ENCODE measurements around the gene RNF144B. TPM values are rescaled to one million over a fixed set of nuclear protein-coding genes. Genes with fewer than 3 reads are reported as not detected.
"Not testable (repeated sequence)": the region's sequence is repeated elsewhere in the genome, so short reads cannot be mapped to it uniquely, and the experiment has no call there.

The RNF144B gene
- total RNA-seq, 1 donor: 2.6 TPM

- no peak for DNase-seq (ENCODE audit: low read depth)
- no peak for TF ChIP-seq CTCF (IDR thresholded peaks at IDR 0.05; ENCODE audit: insufficient read depth, low read depth, low read length)
- H3K4me3 ChIP-seq (ENCODE audit: low read depth, low read length): no peak overlapping the region
Observed at GRCh38 chr6:18359237-18359885, 27.8 kb upstream of the RNF144B start.

- no peak for TF ChIP-seq CTCF (IDR thresholded peaks at IDR 0.05; ENCODE audit: insufficient read depth, low read depth, low read length)
- no peak for DNase-seq (ENCODE audit: low read depth)
- no peak overlapping the region for H3K4me3 ChIP-seq (ENCODE audit: low read depth, low read length)
Observed at GRCh38 chr6:18360188-18360587, 27.0 kb upstream of the RNF144B start.

- no peak for TF ChIP-seq CTCF (IDR thresholded peaks at IDR 0.05; ENCODE audit: insufficient read depth, low read depth, low read length)
- DNase-seq (ENCODE audit: low read depth): peak; percentile 49
- H3K4me3 ChIP-seq (ENCODE audit: low read depth, low read length): no peak overlapping the region
Observed at GRCh38 chr6:18362058-18362561, 25.0 kb upstream of the RNF144B start.

- no peak overlapping the region for H3K4me3 ChIP-seq (ENCODE audit: low read depth, low read length)
- TF ChIP-seq CTCF (IDR thresholded peaks at IDR 0.05; ENCODE audit: insufficient read depth, low read depth, low read length): no peak
- no peak for DNase-seq (ENCODE audit: low read depth)
Observed at GRCh38 chr6:18363746-18364145, 23.4 kb upstream of the RNF144B start.

- H3K4me3 ChIP-seq (ENCODE audit: low read depth, low read length); DNase-seq (ENCODE audit: low read depth): not testable (repeated sequence)
Observed at GRCh38 chr6:18364561-18364960, 22.6 kb upstream of the RNF144B start.

GRCh38 chr6:18367371-18367770 lies 19.8 kb upstream of the RNF144B start:
- DNase-seq (ENCODE audit: low read depth): no peak

More at GRCh38 chr6:18367371-18367770, 19.8 kb upstream of the RNF144B start:
- H3K4me3 ChIP-seq (ENCODE audit: low read depth, low read length): no peak overlapping the region
- no peak for TF ChIP-seq CTCF (IDR thresholded peaks at IDR 0.05; ENCODE audit: insufficient read depth, low read depth, low read length)
